SU-DHL-6 (cell line): ENCODE data around the gene HBQ1.
"Not testable (repeated sequence)": the region's sequence is repeated elsewhere in the genome, so short reads cannot be mapped to it uniquely, and the experiment has no call there.

Experiments
- H2AFZ ChIP-seq: fragments of 200-600 bp; sonication (generic); 2 replicates; pipeline ENCODE4 v1.6.1; 2014; ENCODE audit warnings: low read depth, mild to moderate bottlenecking, moderate library complexity, mixed read lengths, antibody characterized with exemption, low read length; ENCODE audit not compliant: severe bottlenecking
- H3F3A ChIP-seq: fragments of 200-600 bp; shearing (Covaris generic); 2 replicates; pipeline ENCODE4 v1.6.0; 2016; ENCODE audit warnings: antibody characterized with exemption, mild to moderate bottlenecking; ENCODE audit not compliant: insufficient read depth
- H3K27ac ChIP-seq: fragments of 200-600 bp; sonication (generic); 2 replicates; pipeline ENCODE4 v1.5.1; 2016; ENCODE audit warnings: low read depth, mild to moderate bottlenecking, low read length, moderate library complexity, mixed read lengths
- H3K27me3 ChIP-seq: fragments of 200-600 bp; sonication (generic), shearing (Covaris generic); 2 replicates; pipeline ENCODE4 v1.6.0; 2014; ENCODE audit warnings: mild to moderate bottlenecking, low read length
- H3K36me3 ChIP-seq: fragments of 200-600 bp; sonication (generic); 2 replicates; pipeline ENCODE4 v1.6.1; 2014; ENCODE audit warnings: mild to moderate bottlenecking, low read length, mixed read lengths
- H3K4me2 ChIP-seq: fragments of 300-600, 200-600 bp; shearing (Covaris generic), sonication (generic); 2 replicates; pipeline ENCODE4 v1.6.0; 2014; ENCODE audit warnings: low read length, low read depth, mild to moderate bottlenecking; ENCODE audit not compliant: poor library complexity, severe bottlenecking
- H3K4me3 ChIP-seq: fragments of 200-600 bp; sonication (generic); 2 replicates; pipeline ENCODE4 v1.5.1; 2014; ENCODE audit warnings: antibody characterized with exemption, low read length, mild to moderate bottlenecking, mixed read lengths; ENCODE audit not compliant: insufficient read depth, poor library complexity, severe bottlenecking
- H3K79me2 ChIP-seq: fragments of 200-600 bp; sonication (generic); 2 replicates; pipeline ENCODE4 v1.6.1; 2014; ENCODE audit warnings: mild to moderate bottlenecking, low read length, moderate library complexity; ENCODE audit not compliant: insufficient read depth
- H3K9ac ChIP-seq: fragments of 200-600 bp; sonication (generic); 2 replicates; pipeline ENCODE4 v1.7.0; 2014; ENCODE audit warnings: mild to moderate bottlenecking, low read length
- H3K9me2 ChIP-seq: fragments of 200-600 bp; sonication (generic); replicated peaks from 2 replicates; pipeline ENCODE4 v1.6.1; 2014; ENCODE audit warnings: low read length; ENCODE audit not compliant: insufficient read depth
- H3K9me3 ChIP-seq: fragments of 200-600 bp; sonication (generic); 2 replicates; pipeline ENCODE4 v1.6.1; 2014; ENCODE audit warnings: low read length, mixed read lengths; ENCODE audit not compliant: insufficient read depth
- H4K20me1 ChIP-seq: fragments of 200-600 bp; sonication (generic); 2 replicates; pipeline ENCODE4 v1.6.1; 2014; ENCODE audit warnings: low read depth, mild to moderate bottlenecking, antibody characterized with exemption, low read length, moderate library complexity, mixed read lengths
- CTCF ChIP-seq: fragments of 200-600 bp; sonication (generic); IDR thresholded peaks from one replicate; pipeline ENCODE4 v1.5.1; 2017; ENCODE audit warnings: antibody characterized with exemption, mild to moderate bottlenecking, low read length, moderate library complexity; ENCODE audit not compliant: insufficient read depth, poor library complexity, severe bottlenecking
- EZH2phosphoT487 ChIP-seq: fragments of 200-600 bp; sonication (generic), shearing (Covaris generic); conservative IDR thresholded peaks from 2 replicates; pipeline ENCODE4 v1.6.1; 2018; ENCODE audit warnings: mild to moderate bottlenecking, antibody characterized with exemption, low read length, moderate library complexity, mixed read lengths

The HBQ1 gene

GRCh38 chr16:155031-155398, 25.2 kb upstream of the HBQ1 start:
- H3K79me2 ChIP-seq = no peaks in the 10 kb centered on the region
- H3K9me2 ChIP-seq = no peaks in the 10 kb centered on the region
- no peaks in the 10 kb centered on the region for H3K9me3 ChIP-seq
- no peak overlapping the region for H3K4me3 ChIP-seq
- no peak overlapping the region for H3K4me2 ChIP-seq
- no peaks in the 10 kb centered on the region for H3K36me3 ChIP-seq
- no peak overlapping the region for H2AFZ ChIP-seq
- H4K20me1 ChIP-seq = no peaks in the 10 kb centered on the region
- TF ChIP-seq EZH2phosphoT487 (no peak), CTCF (no peak)
- no peaks in the 10 kb centered on the region for H3K27me3 ChIP-seq
- 0 out of 2 replicates have a peak, but pooled peaks cover 5% of the 10 kb centered on the region for H3F3A ChIP-seq
- no peak overlapping the region for H3K27ac ChIP-seq
- H3K9ac ChIP-seq = no peak overlapping the region

- no peak overlapping the region for H3K9ac ChIP-seq
- no peak overlapping the region for H3K4me3 ChIP-seq
- no peaks in the 10 kb centered on the region for H3F3A ChIP-seq
- H3K27me3 ChIP-seq = no peaks in the 10 kb centered on the region
- H2AFZ ChIP-seq = no peak overlapping the region
- H3K9me2 ChIP-seq = no peaks in the 10 kb centered on the region
- H3K36me3 ChIP-seq = no peaks in the 10 kb centered on the region
- no peaks in the 10 kb centered on the region for H4K20me1 ChIP-seq
- no peak overlapping the region for H3K27ac ChIP-seq
- no peaks in the 10 kb centered on the region for H3K79me2 ChIP-seq
- no peak overlapping the region for H3K4me2 ChIP-seq
- no peaks in the 10 kb centered on the region for H3K9me3 ChIP-seq
- no peak for TF ChIP-seq EZH2phosphoT487
Observed at GRCh38 chr16:159136-159849, 21.0 kb upstream of the HBQ1 start.

- H3K4me2 ChIP-seq, H3K9me2 ChIP-seq, H3K27me3 ChIP-seq: not testable (repeated sequence)
Observed at GRCh38 chr16:160242-160641, 20.0 kb upstream of the HBQ1 start.

GRCh38 chr16:160691-161190, 19.5 kb upstream of the HBQ1 start:
- Histone ChIP-seq H3K36me3 (no peaks in the 10 kb centered on the region), H2AFZ (no peak overlapping the region), H3K27me3 (no peaks in the 10 kb centered on the region), H3K27ac (no peak overlapping the region), H3K79me2 (no peaks in the 10 kb centered on the region), H3K9me2 (no peaks in the 10 kb centered on the region), H3K9ac (no peak overlapping the region), H3K9me3 (no peaks in the 10 kb centered on the region), H4K20me1 (no peaks in the 10 kb centered on the region), H3K4me3 (no peak overlapping the region), H3K4me2 (no peak overlapping the region), H3F3A (no peaks in the 10 kb centered on the region)
- TF ChIP-seq CTCF = no peak
- no peak for TF ChIP-seq EZH2phosphoT487

More at GRCh38 chr16:160242-160641, 20.0 kb upstream of the HBQ1 start:
- not testable (repeated sequence) for H3K79me2 ChIP-seq, H3K36me3 ChIP-seq, H3F3A ChIP-seq, H4K20me1 ChIP-seq, H3K9me3 ChIP-seq, H3K27ac ChIP-seq, H3K9ac ChIP-seq, H3K4me3 ChIP-seq, H2AFZ ChIP-seq
